ENCODE data around the gene DDX21.
A peak's percentile ranks its signal among the peaks of the same experiment; 100 is the strongest.

Gene DDX21

DNA sequence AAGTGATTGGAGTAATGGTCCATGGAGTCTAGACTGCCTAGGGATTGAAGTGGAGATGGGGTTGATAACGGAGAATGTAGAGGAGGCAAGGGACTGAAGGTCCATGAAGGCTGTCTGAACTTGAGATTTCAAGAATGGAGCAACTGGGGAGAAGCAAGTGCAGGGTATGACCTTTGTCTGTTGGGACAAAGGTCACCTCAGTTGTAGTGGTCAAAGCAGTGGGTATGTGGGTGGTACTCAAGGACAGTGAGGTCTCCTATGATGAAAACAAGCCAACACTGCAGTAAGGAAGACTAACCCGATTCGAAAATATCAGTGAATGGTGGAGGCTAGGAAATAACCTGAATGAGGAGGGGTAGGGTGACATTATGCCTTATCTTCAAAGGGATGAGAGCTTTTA lies 5.4 kb upstream of the DDX21 start:
- Histone ChIP-seq H3K36me3 (ENCODE audit: low read length) (peaks cover 19% of the 10 kb centered on the region; the same call in 1 of the 2 replicates), H3K9ac (ENCODE audit: low read length) (no peak overlapping the region), H3K4me2 (ENCODE audit: low read depth, low read length, poor library complexity, severe bottlenecking) (no peak overlapping the region), H3K27ac (ENCODE audit: low read depth, low read length) (no peak overlapping the region), H3F3A (ENCODE audit: insufficient read depth) (peaks cover 27% of the 10 kb centered on the region), H3K9me2 (replicated peaks; ENCODE audit: insufficient read depth, low read length) (no peaks in the 10 kb centered on the region), H3K9me3 (ENCODE audit: insufficient read depth, low read length) (no peaks in the 10 kb centered on the region), H3K79me2 (ENCODE audit: insufficient read depth, low read length) (peaks cover 4% of the 10 kb centered on the region; the same call in 1 of the 2 replicates), H2AFZ (ENCODE audit: low read depth, low read length, severe bottlenecking) (no peak overlapping the region), H3K4me3 (ENCODE audit: insufficient read depth, low read length, poor library complexity, severe bottlenecking) (no peak overlapping the region), H3K27me3 (ENCODE audit: low read length) (no peaks in the 10 kb centered on the region), H4K20me1 (ENCODE audit: low read depth, low read length) (no peaks in the 10 kb centered on the region)
- TF ChIP-seq, protein P1, sequence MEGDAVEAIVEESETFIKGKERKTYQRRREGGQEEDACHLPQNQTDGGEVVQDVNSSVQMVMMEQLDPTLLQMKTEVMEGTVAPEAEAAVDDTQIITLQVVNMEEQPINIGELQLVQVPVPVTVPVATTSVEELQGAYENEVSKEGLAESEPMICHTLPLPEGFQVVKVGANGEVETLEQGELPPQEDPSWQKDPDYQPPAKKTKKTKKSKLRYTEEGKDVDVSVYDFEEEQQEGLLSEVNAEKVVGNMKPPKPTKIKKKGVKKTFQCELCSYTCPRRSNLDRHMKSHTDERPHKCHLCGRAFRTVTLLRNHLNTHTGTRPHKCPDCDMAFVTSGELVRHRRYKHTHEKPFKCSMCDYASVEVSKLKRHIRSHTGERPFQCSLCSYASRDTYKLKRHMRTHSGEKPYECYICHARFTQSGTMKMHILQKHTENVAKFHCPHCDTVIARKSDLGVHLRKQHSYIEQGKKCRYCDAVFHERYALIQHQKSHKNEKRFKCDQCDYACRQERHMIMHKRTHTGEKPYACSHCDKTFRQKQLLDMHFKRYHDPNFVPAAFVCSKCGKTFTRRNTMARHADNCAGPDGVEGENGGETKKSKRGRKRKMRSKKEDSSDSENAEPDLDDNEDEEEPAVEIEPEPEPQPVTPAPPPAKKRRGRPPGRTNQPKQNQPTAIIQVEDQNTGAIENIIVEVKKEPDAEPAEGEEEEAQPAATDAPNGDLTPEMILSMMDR (IDR thresholded peaks at IDR 0.05; ENCODE audit: insufficient read depth, low read length, poor library complexity, severe bottlenecking), result no peak
- TF ChIP-seq EZH2phosphoT487 (conservative IDR thresholded peaks at IDR 0.05; ENCODE audit: low read length), result no peak

DNA sequence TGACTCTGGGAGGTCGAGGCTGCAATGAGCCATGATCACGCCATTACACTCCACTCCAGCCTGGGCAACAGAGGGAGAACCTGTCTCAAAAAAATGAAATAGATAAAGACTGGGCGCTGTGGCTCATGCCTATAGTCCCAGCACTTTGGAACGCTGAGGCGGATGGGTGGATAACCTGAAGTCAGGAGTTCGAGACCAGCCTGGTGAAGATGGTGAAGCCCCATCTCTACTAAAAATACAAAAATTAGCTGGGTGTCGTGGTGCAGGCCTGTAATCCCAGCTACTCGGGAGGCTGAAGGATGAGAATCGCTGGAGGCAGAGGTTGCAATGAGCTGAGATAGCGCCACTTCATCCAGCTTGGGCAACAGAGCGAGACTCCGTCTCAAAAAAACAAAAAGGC lies 1.1 kb upstream of the DDX21 start:
- no peaks in the 10 kb centered on the region for H3K9me3 ChIP-seq (ENCODE audit: insufficient read depth, low read length)
- H4K20me1 ChIP-seq (ENCODE audit: low read depth, low read length), result peaks cover 24% of the 10 kb centered on the region
- H2AFZ ChIP-seq (ENCODE audit: low read depth, low read length, severe bottlenecking), result no peak overlapping the region
- peaks cover 29% of the 10 kb centered on the region for H3F3A ChIP-seq (ENCODE audit: insufficient read depth)
- H3K4me2 ChIP-seq (ENCODE audit: low read depth, low read length, poor library complexity, severe bottlenecking), result peak overlapping the region; percentile 94
- no peaks in the 10 kb centered on the region for H3K9me2 ChIP-seq (replicated peaks; ENCODE audit: insufficient read depth, low read length)
- peaks cover 44% of the 10 kb centered on the region for H3K79me2 ChIP-seq (ENCODE audit: insufficient read depth, low read length)
- H3K36me3 ChIP-seq (ENCODE audit: low read length), result peaks cover 19% of the 10 kb centered on the region
- peak overlapping the region; percentile 99 for H3K4me3 ChIP-seq (ENCODE audit: insufficient read depth, low read length, poor library complexity, severe bottlenecking)
- H3K27ac ChIP-seq (ENCODE audit: low read depth, low read length), result no peak overlapping the region
- TF ChIP-seq, protein P1 (IDR thresholded peaks at IDR 0.05; ENCODE audit: insufficient read depth, low read length, poor library complexity, severe bottlenecking), result no peak
- TF ChIP-seq EZH2phosphoT487 (conservative IDR thresholded peaks at IDR 0.05; ENCODE audit: low read length), result no peak
- no peaks in the 10 kb centered on the region for H3K27me3 ChIP-seq (ENCODE audit: low read length)
- peak overlapping the region; percentile 98; the same call in 1 of the 2 replicates for H3K9ac ChIP-seq (ENCODE audit: low read length)

DNA sequence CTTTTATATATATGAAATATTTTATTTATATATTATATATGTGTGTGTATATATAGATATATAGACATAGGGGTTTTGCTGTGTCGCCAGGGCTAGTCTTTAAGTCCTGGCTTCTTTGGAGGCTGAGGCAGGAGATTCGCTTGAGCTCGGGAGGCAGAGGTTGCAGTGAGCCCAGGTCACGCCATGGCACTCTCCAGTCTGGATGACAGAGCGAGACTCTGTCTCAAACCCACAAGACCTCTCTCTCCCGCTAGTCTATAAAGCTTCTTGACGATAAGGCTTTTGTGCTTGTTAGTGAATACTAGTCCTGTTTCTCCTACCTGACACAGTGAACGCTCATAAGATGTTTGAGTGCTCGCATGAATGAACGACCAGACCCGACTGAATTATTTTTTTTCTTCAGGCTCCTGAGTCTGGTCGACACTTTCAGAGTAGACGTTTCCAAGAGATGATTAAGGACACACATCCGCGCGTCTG lies 577 bp upstream of the DDX21 start:
- Histone ChIP-seq H2AFZ (ENCODE audit: low read depth, low read length, severe bottlenecking) (peak overlapping the region; percentile 46), H3K79me2 (ENCODE audit: insufficient read depth, low read length) (peaks cover 49% of the 10 kb centered on the region)

More for the DNA sequence above, 577 bp upstream of the DDX21 start:
- Histone ChIP-seq H3K9me2 (replicated peaks; ENCODE audit: insufficient read depth, low read length) (no peaks in the 10 kb centered on the region), H3K27ac (ENCODE audit: low read depth, low read length) (peak overlapping the region; percentile 80), H3K4me2 (ENCODE audit: low read depth, low read length, poor library complexity, severe bottlenecking) (peak overlapping the region; percentile 94), H3K9ac (ENCODE audit: low read length) (peak overlapping the region; percentile 98), H3K4me3 (ENCODE audit: insufficient read depth, low read length, poor library complexity, severe bottlenecking) (peak overlapping the region; percentile 99), H3F3A (ENCODE audit: insufficient read depth) (peaks cover 29% of the 10 kb centered on the region), H4K20me1 (ENCODE audit: low read depth, low read length) (peaks cover 28% of the 10 kb centered on the region), H3K36me3 (ENCODE audit: low read length) (peaks cover 23% of the 10 kb centered on the region), H3K9me3 (ENCODE audit: insufficient read depth, low read length) (no peaks in the 10 kb centered on the region), H3K27me3 (ENCODE audit: low read length) (no peaks in the 10 kb centered on the region)
- TF ChIP-seq, protein P1 (IDR thresholded peaks at IDR 0.05; ENCODE audit: insufficient read depth, low read length, poor library complexity, severe bottlenecking), result no peak
- TF ChIP-seq EZH2phosphoT487 (conservative IDR thresholded peaks at IDR 0.05; ENCODE audit: low read length), result no peak
